PC-3 (cell line): ENCODE measurements around the gene SMAD1. TPM values are rescaled to one million over a fixed set of nuclear protein-coding genes. Genes with fewer than 3 reads are reported as not detected.

Experiments used
- ATAC-seq: fragments of 200-7000 bp; cut with Tn5 transposase; 2 replicates; pipeline ENCODE4 v1.9.1; 2020; ENCODE audit warnings: mild to moderate bottlenecking, moderate library complexity
- BruUV-seq: library from RNA; stranded (reverse); fragments of 400-500 nt; replicated peaks from 2 replicates; lab custom pipeline; 2021; lab: Mats Ljungman, UMichigan
- CTCF ChIA-PET: fragments of 300-600 bp; sonication (Branson Sonifier 250); formaldehyde crosslinking; loops from one replicate; lab custom pipeline; 2022; ENCODE audit warnings: antibody characterized with exemption; lab: Charles Lee
- POLR2A ChIA-PET: fragments of 300-600 bp; sonication (Branson Sonifier 250); formaldehyde crosslinking; loops from one replicate; lab custom pipeline; 2022; ENCODE audit warnings: antibody characterized with exemption; ENCODE audit not compliant: unreplicated experiment; lab: Charles Lee
- DNase-seq: peaks from one replicate; pipeline ENCODE4 v3.0.0-alpha.2; 2015
- H2AFZ ChIP-seq: fragments of 300-600 bp; sonication (generic); 2 replicates; pipeline ENCODE4 v1.6.0; 2016; ENCODE audit warnings: antibody characterized with exemption, low read length
- H3F3A ChIP-seq: fragments of 300-600 bp; sonication (generic); one replicate; pipeline ENCODE4 v1.6.0; 2017; ENCODE audit warnings: antibody characterized with exemption, low read length, control low read depth, mild to moderate bottlenecking; ENCODE audit not compliant: unreplicated experiment
- H3K27ac ChIP-seq: fragments of 300-600 bp; sonication (generic); 2 replicates; pipeline ENCODE4 v1.5.1; 2016; ENCODE audit warnings: mild to moderate bottlenecking, low read length
- H3K27me3 ChIP-seq: fragments of 300-600 bp; sonication (generic); 2 replicates; pipeline ENCODE4 v1.6.1; 2016; ENCODE audit warnings: low read length, mixed read lengths
- H3K36me3 ChIP-seq: fragments of 300-600 bp; sonication (generic); 2 replicates; pipeline ENCODE4 v1.6.1; 2016; ENCODE audit warnings: low read depth, mixed run types, low read length, mixed read lengths
- H3K4me1 ChIP-seq: fragments of 300-600 bp; sonication (generic); 2 replicates; pipeline ENCODE4 v1.5.1; 2016; ENCODE audit warnings: low read length; ENCODE audit not compliant: insufficient read depth
- H3K4me2 ChIP-seq: fragments of 300-600 bp; sonication (generic); 2 replicates; pipeline ENCODE4 v1.6.0; 2016; ENCODE audit warnings: low read length
- H3K4me3 ChIP-seq: fragments of 300-600 bp; sonication (generic); 2 replicates; pipeline ENCODE4 v1.5.1; 2016; ENCODE audit warnings: mild to moderate bottlenecking, low read length, mixed read lengths
- H3K79me2 ChIP-seq: fragments of 300-600 bp; sonication (generic); 2 replicates; pipeline ENCODE4 v1.6.1; 2017; ENCODE audit warnings: low read length, mixed read lengths
- H3K9ac ChIP-seq: fragments of 300-600 bp; sonication (generic); 2 replicates; pipeline ENCODE4 v1.6.0; 2016; ENCODE audit warnings: mild to moderate bottlenecking, low read length
- H3K9me2 ChIP-seq: fragments of 300-600 bp; sonication (generic); replicated peaks from 2 replicates; pipeline ENCODE4 v1.6.1; 2016; ENCODE audit warnings: mixed run types, low read length, mixed read lengths
- H3K9me3 ChIP-seq: fragments of 300-600 bp; sonication (generic); 2 replicates; pipeline ENCODE4 v1.6.1; 2016; ENCODE audit warnings: low read length, mixed read lengths
- H4K20me1 ChIP-seq: fragments of 300-600 bp; sonication (generic); 2 replicates; pipeline ENCODE4 v1.6.1; 2016; ENCODE audit warnings: low read length, mixed read lengths
- CTCF ChIP-seq: fragments of 300-600 bp; sonication (generic); conservative IDR thresholded peaks from 2 replicates; pipeline ENCODE4 v1.5.1; 2017; ENCODE audit warnings: antibody characterized with exemption, low read depth, mild to moderate bottlenecking, low read length
- EZH2 ChIP-seq: fragments of 300-600 bp; sonication (generic); IDR thresholded peaks from one replicate; pipeline ENCODE4 v1.6.1; 2017; ENCODE audit warnings: antibody characterized with exemption, mild to moderate bottlenecking, low read length; ENCODE audit not compliant: unreplicated experiment
- EZH2phosphoT487 ChIP-seq: fragments of 300-600 bp; sonication (generic); IDR thresholded peaks from 2 replicates; pipeline ENCODE4 v1.6.1; 2018; ENCODE audit warnings: mild to moderate bottlenecking, antibody characterized with exemption, low read length, borderline replicate concordance
- intact Hi-C: fragments of 100-400 bp; cut with micrococcal nuclease; formaldehyde crosslinking; loops from 2 replicates; pipeline ENCODE4 v1.9.0; 2023
- total RNA-seq: library from RNA; depleted of rRNA; stranded (reverse); fragments of >200 nt; gene quantifications from 2 replicates; pipeline ENCODE4 v1.2.3, GENCODE V29; 2014

Gene SMAD1
- total RNA-seq, 1 experiment from 2014 or later = 13.3 TPM

GRCh38 chr4:145546175-145546915 lies 64.7 kb downstream of the SMAD1 start:
- no peak overlapping the region for H2AFZ ChIP-seq
- H3K4me1 ChIP-seq = peaks cover 24% of the 10 kb centered on the region
- ATAC-seq = no peak; the same call in 1 of the 2 replicates
- intact Hi-C loops = loop anchor here (5.0 kb wide), 1 partner anchor 64 kb away; the partner anchor contains the start of gene SMAD1
- DNase-seq = peak; percentile 7
- H3K4me3 ChIP-seq = 0 out of 2 replicates have a peak overlapping the region, but pooled peaks have one; percentile 3
- no peaks in the 10 kb centered on the region for H3K27me3 ChIP-seq
- no peaks in the 10 kb centered on the region for H3K9me2 ChIP-seq
- TF ChIP-seq EZH2phosphoT487 (no peak), EZH2 (no peak), CTCF (no peak)
- POLR2A ChIA-PET = no interaction called here
- CTCF ChIA-PET = no interaction called here
- no peaks in the 10 kb centered on the region for H3K79me2 ChIP-seq
- BruUV-seq = no TSS peak
- no peaks in the 10 kb centered on the region for H4K20me1 ChIP-seq
- peaks cover 4% of the 10 kb centered on the region for H3F3A ChIP-seq
- no peaks in the 10 kb centered on the region for H3K9me3 ChIP-seq
- H3K27ac ChIP-seq = peak overlapping the region; percentile 33
- H3K9ac ChIP-seq = no peak overlapping the region
- H3K36me3 ChIP-seq = peaks cover 5% of the 10 kb centered on the region
- H3K4me2 ChIP-seq = peak overlapping the region; percentile 61

- H3K4me2 ChIP-seq = no peak overlapping the region
- no peaks in the 10 kb centered on the region for H3F3A ChIP-seq
- no TSS peak for BruUV-seq
- no peak overlapping the region for H3K27ac ChIP-seq
- no peaks in the 10 kb centered on the region for H3K79me2 ChIP-seq
- H3K27me3 ChIP-seq = no peaks in the 10 kb centered on the region
- H3K4me1 ChIP-seq = peaks cover 12% of the 10 kb centered on the region
- no peaks in the 10 kb centered on the region for H3K9me3 ChIP-seq
- TF ChIP-seq EZH2 (no peak), CTCF (no peak), EZH2phosphoT487 (no peak)
- H3K9me2 ChIP-seq = no peaks in the 10 kb centered on the region
- no peak overlapping the region for H2AFZ ChIP-seq
- DNase-seq (no peak), ATAC-seq (no peak)
- no peak overlapping the region for H3K4me3 ChIP-seq
- CTCF ChIA-PET = no interaction called here
- H3K36me3 ChIP-seq = peaks cover 5% of the 10 kb centered on the region; the same call in 1 of the 2 replicates
- intact Hi-C loops = loop anchor here (10.0 kb wide), 1 partner anchor 397 kb away; no protein-coding TSS in a partner anchor
- H3K9ac ChIP-seq = no peak overlapping the region
- POLR2A ChIA-PET = no interaction called here
- H4K20me1 ChIP-seq = no peaks in the 10 kb centered on the region
These were observed 70.0 kb downstream of the SMAD1 start for GRCh38 chr4:145551660-145552059.
